Osteoblast (primary cell): ENCODE measurements around the gene PRKAR1B. TPM values are rescaled to one million over a fixed set of nuclear protein-coding genes. Genes with fewer than 3 reads are reported as not detected.

Source experiments
- DNase-seq: peaks from one replicate; pipeline ENCODE4 v3.0.0; 2011; ENCODE audit warnings: low spot score, mixed read lengths; ENCODE audit not compliant: insufficient read length; ENCODE audit errors: missing footprints
- H2AFZ ChIP-seq: 2 replicates; pipeline ENCODE4 v1.6.0; 2011; ENCODE audit warnings: mild to moderate bottlenecking, low read length
- H3K27ac ChIP-seq: 2 replicates; pipeline ENCODE4 v1.5.1; 2011; ENCODE audit warnings: mild to moderate bottlenecking, low read depth, low read length, moderate library complexity
- H3K27me3 ChIP-seq: 2 replicates; pipeline ENCODE4 v1.6.0; 2012; ENCODE audit warnings: mild to moderate bottlenecking, control low read depth, inconsistent platforms, low read length, moderate library complexity; ENCODE audit not compliant: insufficient read depth
- H3K36me3 ChIP-seq: 2 replicates; pipeline ENCODE4 v1.5.1; 2011; ENCODE audit warnings: mild to moderate bottlenecking, low read length, control low read depth, moderate library complexity; ENCODE audit not compliant: insufficient read depth
- H3K4me1 ChIP-seq: 2 replicates; pipeline ENCODE4 v1.5.1; 2011; ENCODE audit warnings: mild to moderate bottlenecking, low read length, control low read depth, moderate library complexity; ENCODE audit not compliant: insufficient read depth
- H3K4me2 ChIP-seq: 2 replicates; pipeline ENCODE4 v1.6.0; 2011; ENCODE audit warnings: mild to moderate bottlenecking, low read length; ENCODE audit not compliant: insufficient read depth
- H3K4me3 ChIP-seq: fragments of 200-600 bp; sonication (generic); 3 replicates; pipeline ENCODE4 v1.5.1; 2012; ENCODE audit warnings: mild to moderate bottlenecking, low read length, inconsistent platforms; ENCODE audit not compliant: insufficient read depth
- H3K79me2 ChIP-seq: 2 replicates; pipeline ENCODE4 v1.6.0; 2012; ENCODE audit warnings: mild to moderate bottlenecking, low read length, control low read depth, inconsistent platforms; ENCODE audit not compliant: insufficient read depth
- H3K9me3 ChIP-seq: 2 replicates; pipeline ENCODE4 v1.5.1; 2011; ENCODE audit warnings: low read depth, low read length, control low read depth
- H4K20me1 ChIP-seq: 2 replicates; pipeline ENCODE4 v1.6.0; 2012; ENCODE audit warnings: mild to moderate bottlenecking, low read length, control low read depth; ENCODE audit not compliant: insufficient read depth
- total RNA-seq: library from RNA; depleted of rRNA; stranded (reverse); fragments of >200 nt; gene quantifications from 2 replicates; pipeline ENCODE4 v1.2.3, GENCODE V29; 2012
- TF ChIP-seq, protein P1 (sequence below): IDR thresholded peaks from 2 replicates; pipeline ENCODE4 v1.5.1; 2011; ENCODE audit warnings: mild to moderate bottlenecking, low read depth, low read length, moderate library complexity; ENCODE audit errors: extremely low read depth

The PRKAR1B gene
- total RNA-seq, 1 donor, result 6.5 TPM

DNA sequence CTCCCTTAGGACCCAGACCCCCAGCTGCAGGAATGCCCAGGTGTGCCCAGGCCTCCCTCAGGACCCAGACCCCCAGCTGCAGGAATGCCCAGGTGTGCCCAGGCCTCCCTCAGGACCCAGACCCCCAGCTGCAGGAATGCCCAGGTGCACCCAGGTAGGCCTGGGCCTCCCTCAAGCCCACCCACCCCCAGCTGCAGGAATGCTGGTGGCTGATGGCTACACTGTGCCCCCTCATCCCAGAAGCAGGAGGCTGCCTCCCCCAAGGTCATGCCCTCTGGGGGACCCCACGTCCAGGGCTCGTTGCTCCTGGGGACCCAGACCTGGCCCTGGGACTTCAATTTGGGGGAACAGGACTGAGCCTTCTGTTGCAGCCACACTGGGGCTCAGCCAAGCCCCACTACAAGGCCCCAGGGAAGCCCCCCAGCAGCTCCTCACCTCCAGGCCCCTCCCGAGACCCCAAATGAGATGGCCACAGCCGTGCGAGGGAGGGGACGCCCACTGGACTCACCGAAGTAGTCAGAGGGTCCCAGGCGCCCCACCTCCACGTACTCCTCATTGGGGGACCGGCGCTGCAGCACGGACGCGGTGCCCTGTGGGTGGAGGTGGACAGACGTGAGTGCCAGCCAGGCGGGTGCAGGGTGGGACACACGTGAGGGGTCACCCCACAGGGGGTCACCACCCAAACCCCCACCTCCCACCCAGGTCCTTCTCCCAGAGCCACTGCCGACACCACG, 176.0 kb downstream of the PRKAR1B start:
- Histone ChIP-seq H3K4me1 (peaks cover 3% of the 10 kb centered on the region), H4K20me1 (no peaks in the 10 kb centered on the region), H3K27ac (no peak overlapping the region), H3K79me2 (no peaks in the 10 kb centered on the region), H3K27me3 (no peaks in the 10 kb centered on the region), H3K36me3 (no peaks in the 10 kb centered on the region), H3K4me3 (no peak overlapping the region), H2AFZ (no peak overlapping the region), H3K4me2 (no peak overlapping the region), H3K9me3 (no peaks in the 10 kb centered on the region)
- TF ChIP-seq, protein P1, sequence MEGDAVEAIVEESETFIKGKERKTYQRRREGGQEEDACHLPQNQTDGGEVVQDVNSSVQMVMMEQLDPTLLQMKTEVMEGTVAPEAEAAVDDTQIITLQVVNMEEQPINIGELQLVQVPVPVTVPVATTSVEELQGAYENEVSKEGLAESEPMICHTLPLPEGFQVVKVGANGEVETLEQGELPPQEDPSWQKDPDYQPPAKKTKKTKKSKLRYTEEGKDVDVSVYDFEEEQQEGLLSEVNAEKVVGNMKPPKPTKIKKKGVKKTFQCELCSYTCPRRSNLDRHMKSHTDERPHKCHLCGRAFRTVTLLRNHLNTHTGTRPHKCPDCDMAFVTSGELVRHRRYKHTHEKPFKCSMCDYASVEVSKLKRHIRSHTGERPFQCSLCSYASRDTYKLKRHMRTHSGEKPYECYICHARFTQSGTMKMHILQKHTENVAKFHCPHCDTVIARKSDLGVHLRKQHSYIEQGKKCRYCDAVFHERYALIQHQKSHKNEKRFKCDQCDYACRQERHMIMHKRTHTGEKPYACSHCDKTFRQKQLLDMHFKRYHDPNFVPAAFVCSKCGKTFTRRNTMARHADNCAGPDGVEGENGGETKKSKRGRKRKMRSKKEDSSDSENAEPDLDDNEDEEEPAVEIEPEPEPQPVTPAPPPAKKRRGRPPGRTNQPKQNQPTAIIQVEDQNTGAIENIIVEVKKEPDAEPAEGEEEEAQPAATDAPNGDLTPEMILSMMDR, result no peak
- no peak for DNase-seq

DNA sequence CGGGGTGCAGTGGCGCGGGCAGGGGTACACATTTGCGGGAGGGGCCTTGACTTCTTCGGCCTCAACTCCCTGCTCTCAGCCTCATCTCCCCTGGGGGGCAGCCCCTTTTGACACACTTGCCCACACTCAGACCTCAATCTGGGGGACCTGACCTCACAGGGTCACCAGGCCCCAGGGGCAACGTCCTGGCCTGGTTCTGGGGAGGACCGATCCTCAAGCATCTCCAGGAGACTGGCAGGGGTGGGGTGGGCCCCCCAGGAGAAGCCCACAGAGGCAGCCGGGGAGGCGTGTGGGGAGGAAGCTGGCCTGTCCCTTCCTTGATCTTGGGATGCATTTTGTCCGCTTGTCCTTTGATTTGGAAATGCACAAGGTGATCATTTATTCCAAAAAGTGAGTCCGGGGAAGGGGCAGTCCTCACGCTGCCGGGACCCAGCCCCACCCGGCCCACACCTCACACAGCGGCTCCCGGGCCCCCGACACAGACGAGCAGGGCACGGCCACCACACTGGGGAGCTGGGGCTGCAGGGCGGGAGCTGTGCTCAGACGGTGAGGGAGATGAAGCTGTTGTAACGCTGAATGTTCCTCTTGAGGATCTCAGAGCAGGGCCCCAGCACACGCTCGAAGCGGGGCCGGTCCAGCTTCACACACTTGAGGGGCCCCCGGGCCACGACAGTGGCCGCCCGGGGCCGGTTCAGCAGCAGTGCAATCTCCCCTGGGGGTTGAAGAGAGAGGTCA, 177.0 kb downstream of the PRKAR1B start:
- DNase-seq, result no peak
- Histone ChIP-seq H4K20me1 (no peaks in the 10 kb centered on the region), H3K9me3 (no peaks in the 10 kb centered on the region), H3K36me3 (no peaks in the 10 kb centered on the region), H3K4me3 (no peak overlapping the region), H3K27ac (no peak overlapping the region), H3K4me1 (peaks cover 3% of the 10 kb centered on the region), H3K79me2 (no peaks in the 10 kb centered on the region), H2AFZ (no peak overlapping the region), H3K27me3 (no peaks in the 10 kb centered on the region), H3K4me2 (no peak overlapping the region)
- TF ChIP-seq, protein P1, result no peak

DNA sequence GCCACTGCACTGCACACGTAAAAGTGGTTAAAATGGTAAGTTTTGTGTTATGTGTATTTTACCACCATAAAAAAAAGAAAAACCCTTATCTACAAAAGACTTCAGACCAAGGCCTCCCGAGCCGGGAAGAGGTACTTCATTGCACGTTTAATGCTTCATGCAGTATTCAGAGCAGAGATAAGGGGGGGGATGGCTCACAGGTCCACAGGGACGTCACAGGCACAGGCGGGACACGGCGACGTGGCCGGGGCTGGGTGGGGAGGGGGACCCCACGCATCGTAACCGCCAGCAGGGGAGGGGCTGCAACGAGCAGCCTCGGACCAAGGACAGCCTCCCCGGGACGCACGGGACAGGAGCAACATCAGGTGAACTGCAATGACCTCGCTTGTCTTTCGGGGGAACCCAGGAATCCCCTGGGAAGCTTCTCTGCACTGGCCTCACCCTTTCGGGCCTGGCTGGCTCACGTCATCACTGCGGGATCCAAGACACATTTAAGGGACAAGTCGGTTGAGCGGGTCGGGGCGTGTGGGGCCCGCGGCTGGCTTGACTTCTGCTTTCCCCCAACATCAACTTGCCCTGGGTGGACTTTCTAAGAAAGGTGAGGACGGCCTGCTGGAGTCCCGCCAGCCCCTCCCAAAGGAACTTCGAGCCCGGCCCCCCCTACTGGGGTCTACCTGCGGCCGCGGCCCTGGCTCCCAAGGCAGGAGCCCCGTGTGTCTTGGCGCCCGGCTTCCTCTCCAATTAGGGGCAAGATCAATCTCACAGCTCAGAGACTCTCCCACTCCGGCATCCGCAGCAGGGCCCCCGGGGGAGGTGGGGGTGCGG, 177.8 kb downstream of the PRKAR1B start:
- TF ChIP-seq, protein P1, result no peak

DNA sequence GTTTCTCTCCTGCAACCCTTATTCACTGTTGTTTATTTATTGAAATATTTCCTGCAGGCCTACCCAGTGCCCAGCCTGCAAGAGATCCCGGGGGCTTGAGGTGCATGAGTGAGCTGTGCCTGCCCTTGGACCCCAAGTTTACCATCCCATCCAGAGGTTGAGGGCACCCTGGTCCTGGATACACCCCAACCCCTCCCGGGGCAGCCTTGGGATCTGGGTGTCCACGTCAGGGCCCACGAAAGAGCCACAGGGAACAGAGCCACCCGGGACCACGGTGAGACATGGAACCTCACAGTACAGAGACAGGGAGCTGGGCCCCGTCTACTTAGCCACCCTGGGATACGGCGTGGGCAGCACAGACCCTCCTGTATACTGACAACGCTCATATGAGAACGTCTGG, 178.7 kb downstream of the PRKAR1B start:
- Histone ChIP-seq H4K20me1 (no peaks in the 10 kb centered on the region), H3K27me3 (no peaks in the 10 kb centered on the region), H3K4me2 (no peak overlapping the region), H3K4me1 (peaks cover 7% of the 10 kb centered on the region), H3K36me3 (no peaks in the 10 kb centered on the region), H3K27ac (no peak overlapping the region), H3K9me3 (no peaks in the 10 kb centered on the region), H2AFZ (no peak overlapping the region), H3K79me2 (no peaks in the 10 kb centered on the region), H3K4me3 (no peak overlapping the region)
- DNase-seq, result no peak
- TF ChIP-seq, protein P1, result no peak

More for the DNA sequence above, 177.8 kb downstream of the PRKAR1B start:
- Histone ChIP-seq H3K27me3 (no peaks in the 10 kb centered on the region), H4K20me1 (no peaks in the 10 kb centered on the region), H2AFZ (no peak overlapping the region), H3K4me2 (no peak overlapping the region), H3K4me3 (no peak overlapping the region), H3K79me2 (no peaks in the 10 kb centered on the region), H3K9me3 (no peaks in the 10 kb centered on the region), H3K27ac (no peak overlapping the region), H3K4me1 (peaks cover 3% of the 10 kb centered on the region), H3K36me3 (no peaks in the 10 kb centered on the region)
- no peak for DNase-seq
